Measurements from ENCODE around the gene LOXHD1. TPM values are rescaled to one million over a fixed set of nuclear protein-coding genes. Genes with fewer than 3 reads are reported as not detected.

Gene LOXHD1
- total RNA-seq, 1 donor from 2014 or later, result not detected

DNA sequence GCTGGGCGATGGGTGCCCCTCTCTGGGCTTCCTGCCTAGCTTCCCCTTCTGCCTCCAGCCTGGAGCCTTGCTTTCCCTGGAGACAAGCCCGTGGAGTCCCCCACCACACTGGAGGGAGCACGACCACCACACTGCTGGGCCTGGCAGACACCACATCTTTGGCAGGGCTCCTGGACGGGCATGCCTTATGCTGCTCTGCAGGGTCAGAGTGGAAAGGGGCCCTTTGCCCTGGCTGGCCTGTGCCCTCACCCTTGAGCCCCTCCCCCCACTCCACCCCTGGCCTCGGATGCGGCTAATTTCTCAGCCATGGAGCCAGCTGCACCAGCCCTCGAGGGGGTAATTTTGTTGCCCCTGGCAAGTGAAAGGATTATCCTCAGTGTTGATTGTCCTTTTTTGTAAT lies 194.5 kb downstream of the LOXHD1 start:
- no peak overlapping the region for H3K27ac Mint-ChIP-seq (ENCODE audit: unreplicated experiment)
- H3K27me3 Mint-ChIP-seq (ENCODE audit: unreplicated experiment), result peaks cover 5% of the 10 kb centered on the region
- H3K9me3 Mint-ChIP-seq (ENCODE audit: unreplicated experiment), result peaks cover 5% of the 10 kb centered on the region
- H3K36me3 Mint-ChIP-seq (ENCODE audit: unreplicated experiment), result peaks cover 9% of the 10 kb centered on the region
- DNase-seq, result peak; percentile 40
- TF ChIP-seq, protein P1, sequence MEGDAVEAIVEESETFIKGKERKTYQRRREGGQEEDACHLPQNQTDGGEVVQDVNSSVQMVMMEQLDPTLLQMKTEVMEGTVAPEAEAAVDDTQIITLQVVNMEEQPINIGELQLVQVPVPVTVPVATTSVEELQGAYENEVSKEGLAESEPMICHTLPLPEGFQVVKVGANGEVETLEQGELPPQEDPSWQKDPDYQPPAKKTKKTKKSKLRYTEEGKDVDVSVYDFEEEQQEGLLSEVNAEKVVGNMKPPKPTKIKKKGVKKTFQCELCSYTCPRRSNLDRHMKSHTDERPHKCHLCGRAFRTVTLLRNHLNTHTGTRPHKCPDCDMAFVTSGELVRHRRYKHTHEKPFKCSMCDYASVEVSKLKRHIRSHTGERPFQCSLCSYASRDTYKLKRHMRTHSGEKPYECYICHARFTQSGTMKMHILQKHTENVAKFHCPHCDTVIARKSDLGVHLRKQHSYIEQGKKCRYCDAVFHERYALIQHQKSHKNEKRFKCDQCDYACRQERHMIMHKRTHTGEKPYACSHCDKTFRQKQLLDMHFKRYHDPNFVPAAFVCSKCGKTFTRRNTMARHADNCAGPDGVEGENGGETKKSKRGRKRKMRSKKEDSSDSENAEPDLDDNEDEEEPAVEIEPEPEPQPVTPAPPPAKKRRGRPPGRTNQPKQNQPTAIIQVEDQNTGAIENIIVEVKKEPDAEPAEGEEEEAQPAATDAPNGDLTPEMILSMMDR (IDR thresholded peaks at IDR 0.05; ENCODE audit: partially characterized antibody, unreplicated experiment), result no peak
- H3K4me1 Mint-ChIP-seq (ENCODE audit: low read depth, unreplicated experiment), result peaks cover 13% of the 10 kb centered on the region
- no peak overlapping the region for H3K4me3 Mint-ChIP-seq (ENCODE audit: unreplicated experiment)

DNA sequence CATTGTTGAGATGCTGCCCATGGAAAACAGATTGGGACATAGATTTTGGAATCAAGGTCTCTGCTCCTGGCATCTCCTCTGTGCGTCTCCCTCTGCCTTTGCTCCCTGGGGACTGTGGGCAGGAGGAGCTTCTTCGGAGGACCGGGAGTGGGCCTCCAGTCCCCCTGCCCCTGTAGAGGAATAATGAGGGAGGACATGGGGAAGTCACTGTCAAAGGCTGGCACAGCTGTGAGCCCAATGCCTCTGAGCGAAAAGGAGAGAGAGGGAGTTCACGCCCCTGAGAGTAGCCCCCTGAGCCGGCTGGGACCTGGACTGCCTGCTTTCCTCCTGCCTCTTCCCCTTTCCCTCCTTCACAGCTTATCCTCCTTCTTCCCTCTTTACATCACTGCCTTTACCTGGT lies 195.0 kb downstream of the LOXHD1 start:
- DNase-seq, result no peak
- Mint-ChIP-seq H3K4me1 (ENCODE audit: low read depth, unreplicated experiment) (peaks cover 13% of the 10 kb centered on the region), H3K9me3 (ENCODE audit: unreplicated experiment) (peaks cover 5% of the 10 kb centered on the region), H3K27ac (ENCODE audit: unreplicated experiment) (no peak overlapping the region), H3K4me3 (ENCODE audit: unreplicated experiment) (no peak overlapping the region), H3K27me3 (ENCODE audit: unreplicated experiment) (peaks cover 6% of the 10 kb centered on the region), H3K36me3 (ENCODE audit: unreplicated experiment) (peaks cover 9% of the 10 kb centered on the region)
- TF ChIP-seq, protein P1 (IDR thresholded peaks at IDR 0.05; ENCODE audit: partially characterized antibody, unreplicated experiment), result no peak

DNA sequence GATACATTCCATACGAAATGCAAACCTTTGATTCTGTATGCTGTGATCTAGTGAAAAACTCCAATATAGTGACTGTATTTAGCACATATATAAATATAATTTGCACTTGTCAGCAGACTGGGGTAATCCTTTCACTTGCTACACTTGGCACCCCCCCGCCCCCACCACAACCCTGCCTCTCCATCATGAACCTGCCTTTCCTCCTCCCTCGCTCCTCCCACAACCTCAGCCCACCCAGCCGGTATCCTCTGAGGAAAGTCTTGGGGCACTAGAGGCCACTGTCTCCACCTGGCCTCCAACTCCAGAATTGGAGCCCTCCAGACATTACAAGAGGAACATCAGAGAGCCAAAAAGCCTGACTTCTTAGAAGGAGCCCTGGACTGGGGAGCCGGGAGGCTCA lies 196.3 kb downstream of the LOXHD1 start:
- Mint-ChIP-seq H3K27ac (ENCODE audit: unreplicated experiment) (no peak overlapping the region), H3K4me1 (ENCODE audit: low read depth, unreplicated experiment) (peaks cover 9% of the 10 kb centered on the region), H3K36me3 (ENCODE audit: unreplicated experiment) (peaks cover 15% of the 10 kb centered on the region), H3K4me3 (ENCODE audit: unreplicated experiment) (no peak overlapping the region), H3K27me3 (ENCODE audit: unreplicated experiment) (peaks cover 11% of the 10 kb centered on the region), H3K9me3 (ENCODE audit: unreplicated experiment) (peaks cover 7% of the 10 kb centered on the region)
- DNase-seq, result no peak
- TF ChIP-seq, protein P1 (IDR thresholded peaks at IDR 0.05; ENCODE audit: partially characterized antibody, unreplicated experiment), result no peak

DNA sequence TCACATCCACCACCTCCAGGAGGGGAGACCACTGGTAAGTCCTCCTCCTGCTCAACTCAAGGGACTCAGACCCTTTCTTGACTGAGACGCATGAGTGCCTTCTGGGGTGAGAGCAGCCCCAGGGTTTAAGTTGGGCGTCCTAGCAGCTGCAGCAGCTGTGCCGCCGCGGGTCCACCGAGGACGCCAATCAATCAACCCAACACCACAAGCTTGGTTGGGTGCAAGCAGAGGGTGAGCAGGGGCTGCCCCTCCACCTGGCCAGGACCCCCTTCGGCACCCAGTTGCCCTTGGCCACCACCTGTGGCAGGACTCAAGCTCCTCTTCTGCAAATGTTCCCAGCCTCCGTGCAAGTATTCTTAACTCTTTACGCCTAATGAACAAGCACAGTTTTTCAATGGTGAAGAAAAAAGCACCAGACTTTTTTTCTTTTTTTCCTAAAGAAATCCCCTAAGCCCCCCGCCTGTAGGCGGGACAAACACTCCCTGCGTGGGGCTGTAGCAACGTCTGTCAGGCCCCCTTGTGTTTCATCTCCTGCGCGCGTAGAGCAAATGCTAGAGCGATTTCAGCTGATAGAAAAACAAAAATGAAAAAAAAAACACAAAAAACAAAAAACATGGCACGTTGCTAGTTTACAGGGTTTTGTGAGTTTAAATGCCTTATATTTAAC lies 197.1 kb downstream of the LOXHD1 start:
- Mint-ChIP-seq H3K27ac (ENCODE audit: unreplicated experiment) (no peak overlapping the region), H3K4me3 (ENCODE audit: unreplicated experiment) (no peak overlapping the region), H3K27me3 (ENCODE audit: unreplicated experiment) (peaks cover 11% of the 10 kb centered on the region), H3K4me1 (ENCODE audit: low read depth, unreplicated experiment) (peaks cover 5% of the 10 kb centered on the region), H3K9me3 (ENCODE audit: unreplicated experiment) (peaks cover 4% of the 10 kb centered on the region), H3K36me3 (ENCODE audit: unreplicated experiment) (peaks cover 12% of the 10 kb centered on the region)
- TF ChIP-seq, protein P1 (IDR thresholded peaks at IDR 0.05; ENCODE audit: partially characterized antibody, unreplicated experiment), result no peak
- no peak for DNase-seq

DNA sequence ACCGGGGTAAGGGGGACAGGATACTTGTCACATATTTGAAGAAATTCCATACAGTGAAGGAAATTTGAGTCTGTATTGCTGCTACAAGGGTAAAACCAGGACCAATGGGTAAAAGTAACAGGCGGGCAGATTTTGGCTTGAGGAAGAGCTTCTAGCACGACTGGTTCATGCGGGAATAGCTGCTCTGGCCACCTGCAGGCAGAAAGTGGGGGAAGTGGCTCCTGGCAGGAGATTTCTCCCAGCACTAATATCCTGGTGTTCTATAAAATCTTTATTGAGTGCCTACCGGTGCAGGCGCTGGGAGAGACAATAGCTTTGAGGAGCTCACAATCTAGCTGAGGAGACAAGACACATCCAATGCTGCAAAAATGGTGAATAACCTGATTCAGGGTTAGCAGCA lies 198.5 kb downstream of the LOXHD1 start:
- H3K36me3 Mint-ChIP-seq (ENCODE audit: unreplicated experiment), result peaks cover 12% of the 10 kb centered on the region
- H3K27ac Mint-ChIP-seq (ENCODE audit: unreplicated experiment), result no peak overlapping the region
- no peak overlapping the region for H3K4me3 Mint-ChIP-seq (ENCODE audit: unreplicated experiment)
- peaks cover 5% of the 10 kb centered on the region for H3K4me1 Mint-ChIP-seq (ENCODE audit: low read depth, unreplicated experiment)
- TF ChIP-seq, protein P1 (IDR thresholded peaks at IDR 0.05; ENCODE audit: partially characterized antibody, unreplicated experiment), result no peak
- H3K27me3 Mint-ChIP-seq (ENCODE audit: unreplicated experiment), result peaks cover 11% of the 10 kb centered on the region
- peaks cover 4% of the 10 kb centered on the region for H3K9me3 Mint-ChIP-seq (ENCODE audit: unreplicated experiment)
- DNase-seq, result no peak

Data from glutamatergic neuron (in vitro differentiated cells).